GM12872 (cell line): Measurements from ENCODE around the gene STAM2.

ENCODE experiments used
- TF ChIP-seq, protein P1 (sequence below): IDR thresholded peaks from 3 replicates; pipeline ENCODE4 v1.5.1; 2011; ENCODE audit warnings: low read depth, mild to moderate bottlenecking, low read length, moderate library complexity; ENCODE audit not compliant: insufficient read depth

The STAM2 gene

GRCh38 chr2:152175368-152176112 lies at the start of gene STAM2:
Gene STAM2 (minus strand): TSS chr2:152175763. CDS start chr2:152175642, 121 bp downstream.
- TF ChIP-seq, protein P1, sequence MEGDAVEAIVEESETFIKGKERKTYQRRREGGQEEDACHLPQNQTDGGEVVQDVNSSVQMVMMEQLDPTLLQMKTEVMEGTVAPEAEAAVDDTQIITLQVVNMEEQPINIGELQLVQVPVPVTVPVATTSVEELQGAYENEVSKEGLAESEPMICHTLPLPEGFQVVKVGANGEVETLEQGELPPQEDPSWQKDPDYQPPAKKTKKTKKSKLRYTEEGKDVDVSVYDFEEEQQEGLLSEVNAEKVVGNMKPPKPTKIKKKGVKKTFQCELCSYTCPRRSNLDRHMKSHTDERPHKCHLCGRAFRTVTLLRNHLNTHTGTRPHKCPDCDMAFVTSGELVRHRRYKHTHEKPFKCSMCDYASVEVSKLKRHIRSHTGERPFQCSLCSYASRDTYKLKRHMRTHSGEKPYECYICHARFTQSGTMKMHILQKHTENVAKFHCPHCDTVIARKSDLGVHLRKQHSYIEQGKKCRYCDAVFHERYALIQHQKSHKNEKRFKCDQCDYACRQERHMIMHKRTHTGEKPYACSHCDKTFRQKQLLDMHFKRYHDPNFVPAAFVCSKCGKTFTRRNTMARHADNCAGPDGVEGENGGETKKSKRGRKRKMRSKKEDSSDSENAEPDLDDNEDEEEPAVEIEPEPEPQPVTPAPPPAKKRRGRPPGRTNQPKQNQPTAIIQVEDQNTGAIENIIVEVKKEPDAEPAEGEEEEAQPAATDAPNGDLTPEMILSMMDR = peak; percentile 92

DNA sequence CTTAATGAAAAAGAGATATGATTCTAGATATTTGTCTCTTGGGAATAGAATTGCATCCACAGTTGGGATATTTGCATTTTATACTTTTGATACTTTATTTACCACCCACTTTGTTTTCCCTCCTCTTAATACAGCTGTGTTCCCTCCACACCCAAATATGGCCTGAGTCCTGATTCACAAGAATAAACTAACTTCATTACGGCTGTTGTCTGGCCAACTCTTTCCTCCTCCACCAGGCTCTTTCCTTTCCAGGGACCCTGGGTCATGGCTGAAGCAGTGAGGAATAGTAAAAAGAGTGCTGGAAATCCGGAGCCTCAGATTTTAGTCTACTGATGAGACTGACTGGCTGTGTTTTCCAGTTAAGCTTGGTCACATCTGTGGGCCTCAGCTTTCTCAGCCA lies 48.4 kb upstream of the STAM2 start:
- TF ChIP-seq, protein P1 = no peak

DNA sequence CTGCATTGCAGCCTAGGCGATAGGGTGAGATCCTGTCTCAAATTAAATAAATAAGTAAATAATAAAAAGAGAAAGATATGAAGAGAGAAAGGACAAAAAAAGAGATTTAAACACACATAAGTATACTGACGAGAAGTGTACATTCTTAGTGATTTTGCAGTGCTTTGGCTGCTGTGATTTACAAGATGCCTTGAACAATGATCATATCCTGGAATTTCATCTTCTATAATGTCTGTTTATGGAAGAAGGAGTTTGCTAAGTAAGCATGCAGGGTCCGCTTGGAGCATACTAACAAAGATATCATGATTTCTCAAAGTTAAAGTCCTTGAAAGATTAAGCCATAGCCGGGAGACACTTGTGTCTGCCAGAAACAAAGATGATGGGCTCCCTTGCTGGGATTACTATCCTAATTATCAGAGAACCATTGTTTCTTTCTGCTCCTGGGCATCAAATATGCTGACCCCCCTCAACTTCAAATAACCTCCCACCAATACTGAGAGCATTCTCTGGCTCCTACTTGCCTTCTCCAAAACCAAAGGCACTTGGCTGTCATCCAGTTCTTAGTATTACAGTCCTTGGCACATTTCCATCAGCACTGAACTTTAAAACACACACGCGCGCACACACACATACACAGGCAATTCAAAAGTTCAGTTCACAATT lies 47.5 kb upstream of the STAM2 start:
- TF ChIP-seq, protein P1 = no peak

DNA sequence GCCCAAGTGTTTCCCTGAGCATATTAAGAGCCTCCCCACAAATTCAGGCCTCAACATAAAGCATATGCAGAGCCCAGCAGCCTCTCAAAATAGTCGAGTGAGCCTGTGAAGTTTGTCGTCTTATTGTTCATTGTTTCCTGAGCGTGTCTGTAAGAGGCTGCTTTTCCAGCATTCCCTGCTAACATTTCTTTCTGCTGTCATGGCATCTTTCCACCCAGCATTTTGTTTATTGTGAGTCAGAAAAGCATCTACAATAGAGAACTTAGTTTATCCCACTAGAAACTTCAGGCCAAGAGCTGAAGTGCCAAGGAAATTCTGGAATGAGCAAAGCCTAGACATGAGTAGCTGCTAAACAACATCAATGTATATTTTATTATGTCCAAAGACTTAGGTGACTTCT lies 46.3 kb upstream of the STAM2 start:
- TF ChIP-seq, protein P1 = no peak

GRCh38 chr2:152219077-152219828 lies 43.7 kb upstream of the STAM2 start:
- TF ChIP-seq, protein P1 = no peak

DNA sequence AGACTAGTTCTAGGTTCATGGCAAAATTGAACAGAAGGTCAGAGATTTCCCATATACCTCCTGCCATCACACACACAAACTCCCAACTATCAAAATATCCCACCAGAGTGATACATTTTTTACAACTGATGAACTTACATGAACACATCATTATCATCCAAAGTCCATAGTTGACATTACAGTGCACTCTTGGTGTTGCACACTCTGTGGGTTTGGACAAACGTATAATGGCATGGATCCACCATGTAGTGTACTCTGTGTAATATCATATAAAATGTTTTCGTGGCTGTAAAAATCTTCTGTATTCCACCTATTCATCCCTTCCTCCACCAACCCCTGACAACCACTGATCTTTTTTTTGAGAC lies 25.9 kb upstream of the STAM2 start:
- TF ChIP-seq, protein P1 = no peak
